Middle frontal gyrus (tissue), 1 donor: Measurements from ENCODE around the gene FGD5.
"Not testable (repeated sequence)": the region's sequence is repeated elsewhere in the genome, so short reads cannot be mapped to it uniquely, and the experiment has no call there.

Experiments
- DNase-seq: peaks from one replicate; pipeline ENCODE4 v3.0.0-alpha.2; 2015; ENCODE audit warnings: low spot score; ENCODE audit errors: extremely low spot score

Gene FGD5

DNA sequence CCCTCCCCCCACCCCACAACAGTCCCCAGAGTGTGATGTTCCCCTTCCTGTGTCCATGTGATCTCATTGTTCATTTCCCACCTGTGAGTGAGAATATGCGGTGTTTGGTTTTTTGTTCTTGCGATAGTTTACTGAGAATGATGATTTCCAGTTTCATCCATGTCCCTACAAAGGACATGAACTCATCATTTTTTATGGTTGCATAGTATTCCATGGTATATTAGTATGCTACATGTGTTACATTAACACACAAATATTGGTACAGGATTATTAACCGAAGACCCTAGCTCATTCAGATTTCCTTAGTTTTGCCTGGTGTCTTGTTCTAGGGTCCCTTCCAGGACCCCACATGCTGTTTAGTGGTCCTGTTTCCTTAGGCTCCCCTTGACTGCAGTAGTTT, 84.7 kb downstream of the FGD5 start:
- not testable (repeated sequence) for DNase-seq

DNA sequence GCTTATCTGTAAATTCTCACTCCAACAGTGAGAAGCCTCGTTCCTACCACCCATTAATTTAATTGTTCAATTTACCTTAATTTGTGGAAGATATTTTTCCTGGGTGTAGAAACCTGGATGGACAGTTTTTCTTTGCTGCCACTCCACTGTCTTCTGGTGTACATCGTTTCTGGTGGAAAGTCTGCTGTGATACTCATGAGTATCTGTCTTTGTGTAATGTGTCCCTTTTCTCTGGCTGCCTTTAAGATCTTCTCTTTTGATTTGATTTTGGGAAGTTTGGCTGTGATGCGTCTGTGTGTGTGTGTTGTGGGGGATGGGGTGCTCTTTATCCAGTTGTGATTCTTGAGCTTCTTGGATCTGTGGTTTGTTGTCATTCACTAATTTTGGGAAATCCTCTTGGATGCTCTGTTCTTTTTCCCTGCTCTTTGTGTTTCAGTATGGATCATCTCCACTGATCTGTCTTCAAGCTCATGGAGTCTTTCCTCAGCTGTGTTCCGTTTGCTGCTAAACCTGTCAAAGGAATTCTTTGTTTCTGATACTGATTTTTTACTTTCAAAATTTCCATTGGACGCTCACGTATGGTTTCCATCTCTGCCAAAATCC, 86.4 kb downstream of the FGD5 start:
- no peak for DNase-seq

DNA sequence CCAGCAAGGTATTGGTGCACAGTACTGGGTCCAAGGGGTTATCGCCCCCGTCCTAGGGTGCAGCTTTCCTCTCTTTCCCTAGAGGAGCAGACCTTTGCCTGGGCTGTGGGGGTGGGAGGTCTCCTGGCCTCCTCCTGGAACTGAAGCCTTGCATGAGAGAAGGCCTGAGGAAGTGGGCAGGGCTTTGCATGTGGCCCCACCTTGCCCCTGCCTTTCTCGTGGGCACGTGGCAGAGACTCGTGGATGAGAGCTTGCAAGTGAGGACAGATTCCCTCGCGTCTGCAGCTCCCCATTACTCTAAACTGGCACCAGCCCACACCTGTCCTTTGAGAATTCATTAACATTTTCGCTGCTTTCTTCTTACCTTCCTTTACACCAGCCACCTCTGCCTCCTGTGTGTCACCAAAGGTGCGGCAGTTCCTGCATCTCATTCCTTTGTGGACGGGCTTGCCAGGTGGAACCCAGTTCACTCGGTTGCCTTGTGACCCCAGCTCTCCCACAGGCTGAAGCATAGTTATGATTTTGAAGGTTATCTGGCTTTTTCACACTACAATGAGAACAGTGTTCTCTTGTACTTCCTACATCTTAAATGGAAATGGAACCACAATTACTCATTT, 87.7 kb downstream of the FGD5 start:
- no peak for DNase-seq

DNA sequence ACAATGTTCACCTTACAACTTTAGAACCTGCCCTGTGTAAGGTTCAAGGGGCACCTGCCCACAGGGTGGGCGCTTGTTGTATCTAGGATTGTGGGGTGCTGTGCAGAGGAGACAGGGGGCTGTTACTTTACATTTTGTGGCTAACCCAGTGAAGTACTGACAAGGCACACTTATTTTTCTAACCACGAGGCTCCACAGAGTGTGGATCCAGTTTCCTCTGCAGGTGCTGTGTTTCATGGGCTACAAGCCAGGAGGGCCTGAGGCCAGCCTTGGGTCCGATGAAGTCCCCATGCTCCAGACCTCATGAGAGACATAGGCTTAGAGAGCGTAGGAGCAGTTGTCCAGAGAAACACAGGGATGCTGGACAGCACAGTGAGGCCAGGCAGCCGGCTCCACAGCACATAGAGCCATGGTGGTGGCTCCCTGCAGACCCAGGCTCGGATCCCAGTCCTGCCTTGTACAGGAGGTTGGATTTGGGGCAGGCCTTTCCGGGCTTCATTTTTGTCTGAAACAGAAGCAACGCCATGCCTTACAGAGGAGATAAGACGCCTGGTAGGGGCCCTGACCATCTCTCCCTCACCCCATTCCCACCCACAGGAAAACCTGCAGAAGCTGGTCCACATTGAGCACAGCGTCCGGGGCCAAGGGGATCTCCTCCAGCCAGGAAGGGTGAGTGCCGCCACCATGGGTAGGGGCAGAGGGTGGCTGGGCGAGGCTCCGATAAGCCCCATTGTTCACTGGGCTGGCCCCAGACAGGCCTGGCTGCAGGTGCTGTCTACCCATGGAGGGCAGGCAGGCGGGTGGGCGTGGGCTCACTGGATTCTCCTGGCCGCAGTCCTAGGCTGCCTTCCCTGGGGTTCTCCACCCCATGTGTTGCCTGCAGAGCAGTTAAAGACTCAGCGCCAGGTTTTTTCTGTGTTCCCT, 88.5 kb downstream of the FGD5 start:
- DNase-seq = no peak

DNA sequence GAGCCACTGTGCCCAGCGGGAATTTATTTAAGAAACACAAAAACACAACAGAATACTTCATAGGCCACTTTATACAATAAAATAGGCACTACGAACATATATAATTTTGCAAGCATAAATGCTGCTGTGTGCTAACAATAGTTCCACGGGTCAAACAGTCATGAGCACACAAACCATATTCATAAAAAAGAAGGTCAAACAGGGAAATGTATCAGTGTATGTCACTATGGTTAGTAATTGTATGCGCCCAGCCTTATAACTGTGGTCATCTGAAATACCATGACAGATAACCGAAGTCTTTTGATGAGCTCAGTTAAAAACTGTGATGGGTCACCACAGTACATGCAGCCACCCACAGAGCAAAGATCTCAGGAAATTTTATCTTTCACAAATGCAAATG, 90.5 kb downstream of the FGD5 start:
- DNase-seq = no peak

DNA sequence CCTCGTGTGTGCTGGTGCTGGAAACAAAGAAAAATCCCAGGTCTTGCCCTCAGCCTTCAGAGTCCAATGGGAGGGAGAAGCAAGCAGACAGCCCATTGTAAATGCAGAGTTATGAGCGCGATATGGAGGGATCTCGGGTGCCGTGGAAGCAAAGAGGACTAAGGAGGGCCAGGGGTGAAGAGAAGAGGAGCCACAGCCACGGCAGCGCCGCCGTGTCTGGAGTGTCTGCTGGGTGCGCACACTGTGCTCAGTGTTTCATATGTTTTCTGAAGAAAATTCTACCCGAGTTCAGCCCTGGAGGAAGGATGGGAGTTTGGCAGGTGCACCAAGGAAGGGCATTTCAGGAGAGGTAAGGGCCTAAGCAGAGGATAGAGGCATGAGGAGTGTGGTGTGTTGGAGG, 92.9 kb downstream of the FGD5 start:
- no peak for DNase-seq

DNA sequence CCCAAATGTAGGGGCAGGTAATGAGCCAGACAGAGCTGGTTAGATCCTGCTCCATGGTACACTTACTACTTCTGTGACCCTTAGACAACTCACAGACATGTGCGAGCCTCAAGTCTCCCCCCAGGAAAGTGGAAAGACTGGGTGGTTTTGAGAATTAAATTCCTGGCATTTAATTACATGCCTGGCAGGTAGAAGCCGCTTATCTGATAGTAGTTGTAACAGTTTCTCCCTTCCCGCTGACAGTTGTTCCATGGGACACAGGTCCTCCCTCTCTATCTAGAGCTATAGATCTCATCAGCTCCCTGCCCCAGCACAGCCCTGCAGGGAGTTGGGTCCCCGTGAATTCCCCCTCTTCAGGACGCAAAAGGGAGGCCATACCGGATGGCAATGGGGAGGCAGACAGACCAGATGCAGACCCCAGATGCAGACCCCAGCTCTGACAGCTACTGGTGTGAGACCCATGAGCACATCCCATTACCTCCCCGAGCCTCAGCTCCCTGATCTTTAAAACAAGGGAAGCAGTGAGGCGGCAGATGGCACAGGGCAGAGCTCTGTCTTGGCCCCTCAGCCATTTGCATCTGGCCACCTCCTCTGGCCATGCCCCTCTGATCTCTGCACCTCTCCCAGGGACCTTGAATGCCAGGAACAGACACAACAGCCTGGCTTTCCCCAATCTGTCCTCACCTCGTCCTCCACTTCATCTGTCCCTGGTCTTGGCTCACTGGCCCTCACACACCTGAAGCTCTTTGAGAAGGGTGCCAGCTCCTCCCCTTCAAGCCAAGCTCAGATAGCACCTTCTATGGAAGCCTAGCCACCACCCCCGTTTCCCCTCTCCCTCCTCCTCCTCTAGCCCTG, 94.5 kb downstream of the FGD5 start:
- DNase-seq = no peak

DNA sequence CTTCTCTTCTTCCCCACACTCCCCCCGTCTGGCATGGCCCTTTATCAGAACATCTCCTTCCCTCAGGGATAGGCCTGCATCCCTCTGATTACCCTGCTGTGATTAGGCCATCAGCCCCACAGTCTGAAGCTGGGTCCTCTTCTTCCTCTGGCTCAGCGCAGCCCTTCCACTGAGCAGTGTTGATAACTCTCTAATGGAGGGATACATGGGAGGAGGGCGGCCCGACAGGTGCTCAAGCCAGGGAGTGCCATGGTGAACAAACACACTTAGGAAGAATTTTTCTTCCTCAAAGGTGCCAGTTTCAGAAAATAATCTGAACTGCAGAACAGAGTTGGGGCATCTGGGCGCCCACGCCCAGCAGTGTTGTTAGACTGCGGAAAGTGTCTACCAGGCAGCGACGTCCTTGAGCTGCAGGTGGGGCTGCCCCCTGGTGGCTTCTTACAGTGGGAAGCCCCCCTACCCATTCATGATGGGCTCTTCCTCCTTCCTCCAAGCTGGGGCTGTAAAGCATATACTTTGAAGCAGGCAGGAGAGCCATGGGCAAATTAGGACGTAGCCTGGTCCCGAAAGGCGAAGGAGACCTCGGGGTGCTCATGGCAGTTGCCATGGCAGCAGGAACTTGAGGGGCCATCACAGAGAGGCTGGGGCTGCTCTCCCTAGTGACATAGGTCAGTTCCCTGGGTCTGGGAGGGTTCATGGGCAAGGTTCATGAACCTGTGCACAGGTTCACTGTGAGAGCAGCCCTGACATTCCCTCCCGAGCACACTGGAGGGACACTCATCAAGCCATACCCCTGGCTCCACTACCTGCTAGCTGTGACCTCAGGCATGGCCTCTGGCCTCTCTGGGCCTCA, 95.4 kb downstream of the FGD5 start:
- DNase-seq = no peak

DNA sequence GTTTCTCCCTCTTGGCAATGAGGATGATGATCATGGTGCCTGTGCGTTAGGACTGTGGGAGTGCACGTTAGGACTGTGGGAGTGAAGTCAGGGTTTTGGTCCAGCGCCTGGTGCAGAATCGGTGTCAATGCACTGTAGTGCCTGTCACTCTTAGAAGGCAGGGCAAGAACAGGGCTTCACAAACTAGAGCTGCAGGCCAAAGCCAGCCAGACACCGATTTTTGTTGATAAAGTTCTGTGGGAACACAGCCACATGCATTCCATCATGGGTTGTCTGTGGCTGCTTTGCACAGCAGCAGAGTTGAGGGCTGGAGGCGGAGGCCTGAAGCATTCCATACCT, 96.0 kb downstream of the FGD5 start:
- DNase-seq = no peak

DNA sequence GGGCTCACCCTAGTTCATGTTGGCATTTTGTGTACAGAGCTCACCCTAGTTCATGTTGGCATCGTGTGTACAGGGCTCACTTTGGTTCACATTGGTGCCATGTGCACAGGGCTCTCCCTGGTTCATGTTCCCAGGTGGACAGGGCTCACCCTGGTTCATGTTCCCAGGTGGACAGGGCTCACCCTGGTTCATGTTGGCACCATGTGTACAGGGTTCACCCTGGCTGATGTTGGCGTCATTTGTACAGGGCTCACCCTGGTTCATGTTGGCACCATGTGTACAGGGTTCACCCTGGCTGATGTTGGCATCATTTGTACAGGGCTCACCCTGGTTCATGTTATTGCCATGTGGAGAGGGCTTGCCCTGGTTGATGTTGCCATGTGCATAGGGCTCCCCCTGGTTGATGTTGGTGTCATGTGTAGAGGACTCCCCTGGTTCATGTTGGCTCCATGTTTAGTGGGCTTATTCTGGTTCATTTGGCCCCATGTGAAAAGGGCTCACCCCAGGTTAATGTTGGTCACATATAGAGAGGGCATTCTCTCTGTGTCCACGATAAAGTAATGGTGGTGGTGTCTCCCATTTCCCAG, 97.0 kb downstream of the FGD5 start:
- no peak for DNase-seq

DNA sequence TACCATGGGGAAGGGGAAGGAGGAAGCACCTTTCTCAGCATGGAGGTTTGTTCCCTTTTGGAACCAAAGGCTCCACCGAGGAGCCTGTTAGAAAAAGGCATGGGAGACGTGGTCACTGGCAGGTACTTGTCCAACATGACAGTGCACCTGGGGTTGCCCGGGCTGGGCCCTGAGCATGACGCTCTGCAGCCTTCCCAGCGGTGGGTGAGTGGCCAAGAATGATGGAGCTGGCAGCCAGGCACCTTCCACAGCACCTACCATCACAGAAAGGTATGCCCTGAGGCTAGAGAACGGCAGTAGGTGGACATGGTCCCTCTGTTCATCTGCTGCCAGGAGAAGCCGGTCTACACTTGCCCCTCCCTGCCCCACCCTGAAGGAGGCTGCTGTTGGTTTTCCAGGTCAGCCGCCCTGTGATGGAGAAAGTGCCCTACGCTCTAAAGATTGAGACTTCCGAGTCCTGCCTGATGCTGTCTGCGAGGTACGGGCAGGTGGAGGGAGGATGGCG, 99.6 kb downstream of the FGD5 start:
- DNase-seq = no peak

DNA sequence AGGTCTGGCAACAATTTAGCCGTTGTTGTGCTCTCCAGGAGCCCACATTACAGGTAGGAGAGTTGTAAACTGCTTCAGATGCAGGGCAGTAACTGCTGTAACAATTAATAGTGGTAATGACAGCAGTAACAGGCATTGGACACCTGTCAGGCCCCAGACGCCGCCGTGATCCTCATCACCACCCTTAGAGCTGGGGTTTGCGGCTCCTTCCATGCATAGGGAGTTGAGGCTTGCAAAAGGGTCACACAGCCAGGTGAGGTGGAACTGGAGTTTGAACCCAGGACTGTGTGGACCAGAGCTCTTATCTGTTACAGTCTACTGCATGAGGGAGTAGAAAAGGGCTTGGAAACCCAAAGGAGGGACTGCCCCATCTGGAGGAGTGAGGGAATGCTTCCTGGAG, 101.8 kb downstream of the FGD5 start:
- no peak for DNase-seq

DNA sequence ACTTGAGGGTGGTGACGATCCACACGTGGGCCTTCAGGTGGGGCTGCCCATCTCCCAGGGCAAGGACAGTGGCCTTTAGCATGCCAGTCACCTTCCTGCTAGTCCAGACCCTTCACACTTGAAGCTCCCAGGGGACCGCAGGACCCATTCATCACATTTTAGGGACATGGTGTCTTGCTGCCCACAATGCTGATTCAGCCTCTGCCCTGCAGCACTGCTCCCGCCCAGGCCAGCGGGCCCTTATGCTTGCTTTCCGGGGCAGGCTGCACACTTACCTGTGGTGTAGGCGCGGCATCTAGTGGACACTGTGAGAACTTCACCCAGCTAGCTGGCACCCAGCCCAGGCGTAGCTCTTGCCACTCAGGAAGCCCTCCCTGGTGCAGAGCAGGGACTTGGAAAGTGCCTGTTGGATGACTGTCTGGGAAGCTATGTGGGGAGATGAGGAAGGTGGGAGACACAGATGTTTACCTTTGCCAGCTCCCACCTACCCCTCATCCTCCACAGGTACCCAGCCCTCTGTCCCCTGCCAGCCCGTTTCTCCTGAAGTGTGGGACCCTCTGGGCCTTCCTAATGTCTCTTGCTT, 102.4 kb downstream of the FGD5 start:
- DNase-seq = peak; percentile 75

DNA sequence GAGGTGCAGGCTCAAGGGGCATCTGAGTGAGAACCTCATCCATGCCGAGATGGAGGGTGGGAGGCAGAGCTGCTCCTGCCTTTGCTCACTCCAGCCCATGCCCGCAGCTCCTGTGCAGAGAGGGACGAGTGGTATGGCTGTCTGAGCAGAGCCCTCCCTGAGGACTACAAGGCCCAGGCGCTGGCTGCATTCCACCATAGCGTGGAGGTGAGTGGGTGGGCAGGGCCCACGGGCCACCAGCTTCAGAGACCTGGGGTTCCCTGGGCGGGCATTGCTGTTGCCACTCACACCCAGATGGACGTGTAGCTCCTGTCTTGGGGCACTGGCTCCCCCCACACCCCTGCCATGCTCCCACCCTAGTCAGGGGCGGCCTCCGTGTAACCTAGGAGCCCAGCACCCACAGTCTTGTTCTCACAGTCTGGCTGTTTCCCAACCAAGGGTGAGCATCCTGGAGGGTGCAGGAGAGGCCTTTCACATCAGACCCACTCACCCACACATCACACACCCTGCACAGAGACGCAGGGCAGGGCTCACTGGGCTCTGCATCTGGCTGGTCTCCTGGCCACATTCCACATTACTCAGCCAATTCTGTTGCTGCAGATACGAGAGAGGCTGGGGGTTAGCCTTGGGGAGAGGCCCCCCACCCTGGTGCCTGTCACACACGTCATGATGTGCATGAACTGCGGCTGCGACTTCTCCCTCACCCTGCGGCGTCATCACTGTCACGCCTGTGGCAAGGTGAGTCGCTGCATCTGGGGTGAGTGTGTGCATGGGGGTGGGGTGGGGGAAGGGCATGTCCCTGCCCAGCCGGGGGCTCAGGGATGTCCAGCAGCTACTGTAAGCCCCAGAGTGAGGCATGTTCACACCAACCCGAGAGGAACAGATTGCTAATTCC, 103.3 kb downstream of the FGD5 start:
- no peak for DNase-seq

DNA sequence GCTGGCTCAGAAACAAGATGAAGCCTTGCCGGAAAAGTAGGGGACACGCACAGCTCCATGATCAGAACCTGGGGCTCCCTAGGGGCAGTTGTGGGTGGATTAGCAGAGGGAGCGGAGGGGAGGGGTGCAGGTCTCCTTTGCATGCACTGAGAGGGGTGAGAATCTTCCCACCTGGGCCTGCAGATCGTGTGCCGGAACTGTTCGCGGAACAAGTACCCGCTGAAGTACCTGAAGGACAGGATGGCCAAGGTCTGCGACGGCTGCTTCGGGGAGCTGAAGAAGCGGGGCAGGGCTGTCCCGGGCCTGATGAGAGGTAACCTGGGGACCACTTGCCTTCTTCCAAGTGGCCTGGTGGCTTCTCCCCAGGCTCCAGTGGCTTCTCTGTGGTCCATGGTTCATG, 104.1 kb downstream of the FGD5 start:
- no peak for DNase-seq

DNA sequence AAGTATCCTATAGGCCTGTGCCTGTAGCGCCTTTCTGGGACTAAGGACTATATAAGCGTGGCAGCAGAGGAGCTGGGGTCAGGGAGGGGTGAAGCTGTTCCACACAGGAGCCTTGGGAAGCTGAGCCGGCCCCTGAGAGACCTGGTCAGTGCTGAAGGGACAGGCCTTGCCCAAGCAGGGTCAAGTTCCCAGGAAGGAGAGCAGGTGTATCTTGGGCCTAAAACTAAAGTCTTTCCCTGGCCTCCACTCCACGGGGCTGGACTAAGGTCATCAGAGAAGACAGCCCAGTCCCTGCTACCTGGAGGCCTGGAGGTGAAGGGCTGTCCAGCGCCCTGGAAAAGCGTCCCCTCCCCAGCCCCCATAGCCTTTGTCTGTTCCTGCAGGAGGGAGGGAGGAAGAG, 104.7 kb downstream of the FGD5 start:
- DNase-seq = no peak

DNA sequence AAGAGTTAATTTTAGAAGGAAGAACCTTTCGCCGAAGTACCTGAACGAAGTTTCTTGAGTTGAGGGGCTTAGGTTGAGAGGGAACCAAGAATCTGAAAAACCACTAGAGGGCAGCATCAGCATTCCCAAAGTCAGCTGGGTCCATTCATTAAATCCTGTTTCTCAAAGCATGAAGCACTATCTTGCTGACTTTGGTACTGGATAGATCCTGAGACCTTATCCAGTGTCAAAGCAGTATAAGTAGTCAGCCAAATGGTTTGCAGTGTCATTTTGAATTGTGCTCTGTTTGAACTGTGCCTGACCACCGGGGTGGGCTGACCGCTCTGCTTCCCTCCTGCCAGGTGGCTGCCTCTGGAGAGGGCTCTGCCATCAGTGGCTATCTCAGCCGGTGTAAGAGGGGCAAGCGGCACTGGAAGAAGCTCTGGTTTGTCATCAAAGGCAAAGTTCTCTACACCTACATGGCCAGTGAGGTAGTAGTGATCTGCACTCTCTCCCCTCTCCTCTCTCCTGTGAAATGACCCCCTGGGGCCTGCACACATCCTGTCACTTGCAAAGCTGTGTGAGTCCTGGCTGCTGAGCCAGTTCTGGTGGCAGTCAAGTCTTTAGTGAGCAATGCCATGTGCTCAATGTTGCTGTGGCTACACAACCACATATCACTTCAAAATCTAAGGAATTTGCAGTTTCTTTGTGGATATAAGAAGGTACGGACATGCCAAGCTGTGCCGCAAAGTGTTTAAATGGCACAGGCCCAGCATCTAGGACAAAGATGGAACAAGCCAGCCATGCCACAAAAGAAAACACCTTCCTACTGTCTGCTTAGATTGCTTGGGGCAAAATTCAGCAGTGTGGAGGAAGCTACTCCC, 107.2 kb downstream of the FGD5 start:
- DNase-seq = peak; percentile 50

DNA sequence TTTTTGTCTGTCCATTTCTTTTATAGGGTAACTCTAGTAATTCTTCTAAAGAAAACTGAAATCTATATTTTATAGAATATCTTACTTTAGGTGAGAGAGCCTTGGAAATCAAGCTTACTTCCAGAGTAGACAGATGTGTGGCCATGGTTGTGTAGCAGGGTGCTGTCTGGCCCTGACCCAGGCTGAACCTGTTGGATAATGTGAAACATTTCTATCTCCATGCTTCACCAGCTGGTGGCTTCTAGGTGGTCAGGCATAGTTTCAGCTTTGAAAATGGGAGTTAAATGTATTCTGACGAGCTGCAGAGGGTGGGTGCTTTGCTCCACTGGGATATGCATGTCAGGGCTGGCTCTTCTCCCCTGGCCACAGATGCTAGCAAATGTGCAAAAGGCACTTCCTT, 107.8 kb downstream of the FGD5 start:
- no peak for DNase-seq
